Liver (tissue), 3 donors: ENCODE data around the gene TUNAR.

Experiments used
- ATF3 ChIP-seq: IDR thresholded peaks from 2 replicates; pipeline ENCODE4 v1.6.1; 2016; ENCODE audit warnings: antibody characterized with exemption
- CTCF ChIP-seq: fragments of 150-350 bp; IDR thresholded peaks from 2 replicates; pipeline ENCODE4 v1.5.1; 2017; ENCODE audit warnings: improper control_type of control experiment, low read depth, low read length; ENCODE audit not compliant: missing input control
- EGR1 ChIP-seq, 2 donors: IDR thresholded peaks; 2 replicates each; pipeline ENCODE4 v1.6.1; 2016 to 2018; ENCODE audit warnings: antibody characterized with exemption in 2 of 2, low read depth in 2 of 2
- HNF4A ChIP-seq, 2 donors: conservative IDR thresholded peaks; 2 replicates each; pipeline ENCODE4 v1.6.1; 2016; ENCODE audit warnings: antibody characterized with exemption in 2 of 2, mild to moderate bottlenecking in 2 of 2
- JUND ChIP-seq, 2 donors: IDR thresholded peaks; 2 replicates each; pipeline ENCODE4 v1.6.1; 2016; ENCODE audit warnings: antibody characterized with exemption in 2 of 2
- RAD21 ChIP-seq, 2 donors: IDR thresholded peaks; 2 replicates each; pipeline ENCODE4 v1.6.1; 2016; ENCODE audit warnings: antibody characterized with exemption in 2 of 2, mild to moderate bottlenecking in 2 of 2
- REST ChIP-seq: IDR thresholded peaks from 2 replicates; pipeline ENCODE4 v1.6.1; 2016; ENCODE audit warnings: antibody characterized with exemption, mild to moderate bottlenecking
- RXRA ChIP-seq, 2 donors: IDR thresholded peaks; 2 replicates each; pipeline ENCODE4 v1.6.1; 2017 to 2018; ENCODE audit warnings: antibody characterized with exemption in 2 of 2, mild to moderate bottlenecking in 1 of 2
- SP1 ChIP-seq: IDR thresholded peaks from 2 replicates; pipeline ENCODE4 v1.6.1; 2018; ENCODE audit warnings: antibody characterized with exemption, mild to moderate bottlenecking
- TAF1 ChIP-seq: conservative IDR thresholded peaks from 2 replicates; pipeline ENCODE4 v1.6.1; 2016; ENCODE audit warnings: antibody characterized with exemption, mild to moderate bottlenecking
- YY1 ChIP-seq: IDR thresholded peaks from 2 replicates; pipeline ENCODE4 v1.6.1; 2016; ENCODE audit warnings: antibody characterized with exemption, mild to moderate bottlenecking
- donor health status: healthy.
- donor health status: healthy.

- no peak for TF ChIP-seq CTCF
- TF ChIP-seq RXRA (IDR thresholded peaks at IDR 0.05): no peak
- no peak for TF ChIP-seq RAD21 (IDR thresholded peaks at IDR 0.05)
- TF ChIP-seq REST: no peak
- no peak for TF ChIP-seq EGR1 (IDR thresholded peaks at IDR 0.05; ENCODE audit: low read depth in 2 of 2)
- no peak for TF ChIP-seq TAF1
- TF ChIP-seq ATF3: no peak
- TF ChIP-seq SP1: no peak
- TF ChIP-seq HNF4A (conservative IDR thresholded peaks at IDR 0.05): no peak
- no peak for TF ChIP-seq YY1
- no peak for TF ChIP-seq JUND (IDR thresholded peaks at IDR 0.05)
Measured at GRCh38 chr14:95903165-95903564, 26.5 kb downstream of the TUNAR start.
